AG20443 (cell line): ENCODE measurements around the gene CKS2.
A peak's percentile ranks its signal among the peaks of the same experiment; 100 is the strongest.
"Not testable (repeated sequence)": the region's sequence is repeated elsewhere in the genome, so short reads cannot be mapped to it uniquely, and the experiment has no call there.

Experiments
- DNase-seq: peaks from one replicate; pipeline ENCODE4 v3.0.0; 2012; ENCODE audit warnings: low spot score, mixed read lengths

The CKS2 gene

GRCh38 chr9:89310475-89311345, at the start of gene CKS2:
Gene CKS2, plus strand, starts transcription at chr9:89311195. Its CDS starts 98 bp downstream, at chr9:89311293.
- DNase-seq: peak; percentile 99

GRCh38 chr9:89273528-89274279, 37.3 kb upstream of the CKS2 start:
- no peak for DNase-seq

DNA sequence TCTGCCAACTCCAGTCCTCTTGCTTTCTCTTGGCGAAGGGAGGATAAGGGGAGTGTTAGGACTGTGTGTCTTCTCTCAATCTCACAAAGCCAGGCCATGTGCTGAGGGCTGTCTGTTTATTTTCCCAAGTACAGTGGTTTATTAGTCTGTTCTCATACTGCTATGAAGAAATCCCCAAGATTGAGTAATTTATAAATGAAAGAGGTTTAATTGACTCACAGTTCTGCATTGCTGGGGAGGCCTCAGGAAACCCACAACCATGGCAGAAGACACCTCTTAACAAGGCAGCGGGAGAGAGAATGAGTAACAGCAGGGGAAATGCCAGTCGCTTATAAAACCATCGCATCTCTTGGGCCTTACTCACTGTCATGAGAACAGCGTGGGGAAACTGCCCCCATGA, 36.2 kb upstream of the CKS2 start:
- peak; percentile 57 for DNase-seq

- not testable (repeated sequence) for DNase-seq
Observed at GRCh38 chr9:89276040-89276439, 35.0 kb upstream of the CKS2 start.

DNA sequence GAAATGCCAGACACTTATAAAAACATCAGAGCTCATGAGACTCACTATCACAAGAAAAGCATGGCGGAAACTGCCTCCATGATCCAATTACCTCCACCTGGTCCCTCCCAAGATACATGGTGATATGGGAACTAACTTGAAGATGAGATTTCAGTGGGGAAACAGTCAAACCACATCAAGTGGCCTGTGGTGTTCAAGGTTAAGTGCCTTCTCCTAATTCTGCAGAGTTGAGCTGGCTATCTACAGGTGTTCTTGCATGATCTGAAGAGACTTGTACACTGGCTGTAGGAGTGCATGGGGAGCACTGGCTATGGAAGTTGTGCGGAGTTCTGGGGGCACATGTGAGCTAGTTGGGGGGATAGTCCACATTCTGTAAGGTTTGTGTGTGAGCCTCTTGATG, 34.0 kb upstream of the CKS2 start:
- no peak for DNase-seq

DNA sequence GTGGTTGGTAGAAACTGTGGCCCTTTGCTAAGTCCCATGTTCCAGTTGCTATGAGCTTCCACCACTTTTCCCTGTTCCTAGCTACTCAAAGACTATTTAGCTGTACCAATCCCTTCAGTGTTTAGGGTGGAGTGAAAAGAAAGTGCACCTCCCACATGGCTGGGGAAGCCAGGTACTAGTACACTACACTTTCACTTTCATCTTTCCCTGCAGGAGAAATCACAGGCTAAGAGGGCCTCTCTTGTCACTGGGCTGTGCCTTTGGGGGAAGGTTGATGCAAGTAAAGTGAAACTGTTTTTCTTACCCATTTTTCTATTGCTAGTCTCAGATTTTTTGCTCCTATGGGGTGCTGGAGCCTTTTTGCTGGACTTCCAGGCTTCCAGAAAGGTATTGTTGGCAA, 33.5 kb upstream of the CKS2 start:
- no peak for DNase-seq

GRCh38 chr9:89278551-89278950, 32.4 kb upstream of the CKS2 start:
- no peak for DNase-seq

- peak; percentile 59 for DNase-seq
Observed at GRCh38 chr9:89278997-89279739, 31.8 kb upstream of the CKS2 start.

- no peak for DNase-seq
Observed at GRCh38 chr9:89281106-89281505, 29.9 kb upstream of the CKS2 start.

DNA sequence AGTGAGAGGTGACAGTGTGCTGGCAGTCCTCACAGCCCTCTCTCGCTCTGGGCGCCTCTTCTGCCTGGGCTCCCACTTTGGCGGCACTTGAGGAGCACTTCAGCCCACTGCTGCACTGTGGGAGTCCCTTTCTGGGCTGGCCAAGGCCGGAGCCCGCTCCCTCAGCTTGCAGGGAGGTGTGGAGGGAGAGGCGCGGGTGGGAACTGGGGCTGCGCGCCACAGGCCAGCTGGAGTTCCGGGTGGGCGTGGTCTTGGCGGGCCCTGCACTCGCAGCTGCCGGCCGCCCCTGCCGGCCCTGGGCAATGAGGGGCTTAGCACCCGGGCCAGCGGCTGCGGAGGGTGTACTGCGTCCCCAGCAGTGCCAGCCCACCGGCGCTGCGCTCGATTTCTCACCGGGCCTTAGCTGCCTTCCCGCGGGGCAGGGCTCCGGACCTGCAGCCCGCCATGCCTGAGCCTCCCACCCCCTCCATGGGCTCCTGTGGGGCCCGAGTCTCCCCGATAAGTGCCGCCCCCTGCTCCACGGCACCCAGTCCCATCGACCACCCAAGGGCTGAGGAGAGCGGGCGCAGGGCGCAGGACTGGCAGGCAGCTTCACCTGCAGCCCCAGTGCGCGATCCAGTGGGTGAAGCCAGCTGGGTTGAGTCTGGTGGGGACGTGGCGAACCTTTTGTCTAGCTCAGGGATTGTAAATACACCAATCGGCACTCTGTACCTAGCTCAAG, 28.6 kb upstream of the CKS2 start:
- DNase-seq: not testable (repeated sequence)

- DNase-seq: no peak
Observed at GRCh38 chr9:89284076-89284475, 26.9 kb upstream of the CKS2 start.

DNA sequence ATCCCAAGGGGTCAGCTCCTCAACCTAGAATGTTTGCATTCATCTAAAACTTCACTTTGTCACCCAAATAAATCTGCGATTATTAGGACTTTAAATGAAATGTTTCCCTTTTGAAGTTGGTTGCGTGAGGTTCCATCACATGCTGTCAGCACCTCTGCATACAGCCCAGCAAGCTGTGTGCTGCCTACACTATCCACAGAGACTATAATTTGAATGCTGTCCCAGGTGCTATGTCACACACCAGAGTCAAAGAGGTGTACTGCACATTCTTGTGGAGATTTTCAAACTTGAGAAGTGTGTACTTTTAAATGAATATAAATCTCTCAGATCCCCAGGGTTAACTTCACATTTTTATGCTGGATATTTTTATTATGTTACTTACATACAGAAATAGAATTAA, 19.3 kb upstream of the CKS2 start:
- DNase-seq: no peak

GRCh38 chr9:89293014-89293413, 18.0 kb upstream of the CKS2 start:
- DNase-seq: no peak

GRCh38 chr9:89295400-89295799, 15.6 kb upstream of the CKS2 start:
- DNase-seq: no peak

GRCh38 chr9:89301996-89302395, 9.0 kb upstream of the CKS2 start:
- DNase-seq: not testable (repeated sequence)

GRCh38 chr9:89304020-89304833, 6.8 kb upstream of the CKS2 start:
- no peak for DNase-seq

DNA sequence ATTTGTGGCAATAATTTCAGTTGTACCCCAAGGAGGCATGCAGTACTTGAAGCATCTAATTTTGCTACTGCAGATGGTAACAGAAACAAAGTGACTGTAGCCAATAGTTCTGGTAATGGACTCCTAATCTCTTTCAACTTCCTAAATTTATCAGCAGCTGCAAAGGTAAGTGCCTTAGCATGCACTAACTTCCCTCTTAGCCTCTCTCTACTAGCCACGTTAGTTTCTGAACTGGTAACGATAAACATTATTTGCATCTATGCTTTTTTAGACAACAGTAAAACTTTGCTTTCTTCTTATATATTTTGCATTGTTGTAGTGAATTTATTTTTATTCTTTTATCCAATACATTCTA, 6.2 kb upstream of the CKS2 start:
- no peak for DNase-seq

- DNase-seq: no peak
Observed at GRCh38 chr9:89305868-89306267, 5.1 kb upstream of the CKS2 start.

DNA sequence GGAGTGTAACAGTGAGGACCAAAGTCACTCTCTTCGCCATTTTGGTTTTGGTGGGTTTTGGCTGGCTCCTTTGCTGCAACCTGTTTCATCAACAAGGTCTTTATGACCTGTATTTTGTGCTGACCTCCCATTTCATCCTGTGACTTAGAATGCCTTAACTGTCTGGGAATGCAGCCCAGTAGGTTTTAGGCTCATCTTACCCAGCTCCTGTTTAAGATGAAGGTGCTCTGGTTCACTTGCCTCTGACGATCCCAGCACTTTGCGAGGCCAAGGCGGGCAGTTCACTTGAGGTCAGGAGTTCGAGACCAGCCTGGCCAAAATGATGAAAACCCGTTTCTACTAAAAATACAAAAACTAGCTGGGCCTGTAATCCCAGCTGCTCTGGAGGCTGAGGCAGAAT, 1.8 kb upstream of the CKS2 start:
- no peak for DNase-seq

- DNase-seq: no peak
Observed at GRCh38 chr9:89309608-89310474, 1.2 kb upstream of the CKS2 start.
